GM12873 (cell line): ENCODE measurements around the gene TMEM117.

Experiments used
- CTCF ChIP-seq: IDR thresholded peaks from 2 replicates; pipeline ENCODE4 v1.5.1; 2012; ENCODE audit warnings: low read depth, mild to moderate bottlenecking, moderate library complexity, low read length, control low read depth; ENCODE audit not compliant: insufficient read depth; ENCODE audit errors: missing control alignments

The TMEM117 gene

GRCh38 chr12:43805860-43806736, 29.8 kb upstream of the TMEM117 start, which contains the start of gene TWF1:
TWF1 (minus strand) TSS chr12:43806317; CDS start chr12:43806245, 72 bp downstream.
- peak; percentile 22 for TF ChIP-seq CTCF

- no peak for TF ChIP-seq CTCF
These were observed 29.2 kb upstream of the TMEM117 start for GRCh38 chr12:43806737-43807072.

DNA sequence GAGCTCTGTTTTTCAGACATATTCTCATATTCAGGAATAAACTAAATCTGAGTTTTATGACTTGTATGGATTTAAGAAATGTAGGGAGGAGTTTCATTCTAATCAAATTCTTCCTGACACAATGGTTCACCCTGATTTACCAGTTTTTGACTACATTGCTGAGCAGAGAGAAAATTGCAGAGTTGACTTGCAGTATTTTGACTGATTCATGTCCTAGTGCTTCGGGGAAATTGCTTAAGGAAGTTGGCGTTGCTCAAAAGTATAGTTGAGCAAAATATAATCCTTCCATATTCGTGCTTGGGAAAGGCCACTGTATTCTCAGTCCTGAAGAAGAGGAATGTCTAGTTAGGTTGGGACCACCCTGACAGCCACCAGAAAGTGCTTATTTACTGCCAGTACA, 28.5 kb upstream of the TMEM117 start:
- no peak for TF ChIP-seq CTCF

GRCh38 chr12:43812057-43812456, 23.8 kb upstream of the TMEM117 start:
- no peak for TF ChIP-seq CTCF

- TF ChIP-seq CTCF: no peak
These were observed 23.0 kb upstream of the TMEM117 start for GRCh38 chr12:43812926-43813325.

DNA sequence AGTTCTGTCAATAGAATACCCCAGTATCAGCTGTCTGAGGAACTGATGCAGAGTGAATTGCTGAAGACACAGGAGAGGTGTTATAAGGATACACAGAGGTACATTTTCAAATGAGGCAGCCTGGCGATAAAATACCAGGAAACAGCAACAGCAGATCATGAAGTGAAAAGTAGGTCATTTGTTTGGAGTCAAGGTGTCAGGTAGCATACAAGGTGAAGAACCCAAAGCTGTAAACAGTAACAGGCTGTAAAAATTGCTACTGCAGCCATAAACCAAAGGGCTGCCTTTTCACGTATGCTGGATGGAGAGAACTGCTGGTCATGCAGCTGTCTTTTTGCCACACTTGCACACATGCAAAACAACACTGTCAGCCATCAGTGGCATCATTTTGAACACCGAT, 20.5 kb upstream of the TMEM117 start:
- no peak for TF ChIP-seq CTCF

- no peak for TF ChIP-seq CTCF
These were observed 19.7 kb upstream of the TMEM117 start for GRCh38 chr12:43816168-43816567.
